WTC11 (cell line): Measurements from ENCODE around the gene FBXO24.
A peak's percentile ranks its signal among the peaks of the same experiment; 100 is the strongest.

ENCODE experiments used
- ETV6 ChIP-seq: sonication (generic); formaldehyde crosslinking; IDR thresholded peaks from 2 replicates; pipeline ENCODE4 v1.8.1; 2022; ENCODE audit warnings: mild to moderate bottlenecking, missing genetic modification reagents
- NR1H2 ChIP-seq: sonication (generic); formaldehyde crosslinking; IDR thresholded peaks from 2 replicates; pipeline ENCODE4 v1.9.0; 2021; ENCODE audit warnings: mild to moderate bottlenecking, moderate library complexity, missing genetic modification reagents
- TF ChIP-seq, protein P1 (sequence below): sonication (generic); formaldehyde crosslinking; IDR thresholded peaks from 2 replicates; pipeline ENCODE4 v1.8.0; 2022; ENCODE audit warnings: mild to moderate bottlenecking, missing genetic modification reagents
- TF ChIP-seq, protein P2 (sequence below): fragments of 200-600 bp; IDR thresholded peaks from 2 replicates; pipeline ENCODE4 v1.8.0; 2022; ENCODE audit warnings: antibody characterized with exemption
- TF ChIP-seq, protein P3 (sequence below): fragments of 250-450 bp; sonication (Bioruptor Pico); IDR thresholded peaks from 2 replicates; pipeline ENCODE4 v2.1.2; 2022; ENCODE audit warnings: mild to moderate bottlenecking, moderate library complexity
- TF ChIP-seq, protein P4 (sequence below): sonication (generic); formaldehyde crosslinking; IDR thresholded peaks from 2 replicates; pipeline ENCODE4 v1.8.1; 2022; ENCODE audit warnings: missing genetic modification reagents, borderline replicate concordance

DNA sequence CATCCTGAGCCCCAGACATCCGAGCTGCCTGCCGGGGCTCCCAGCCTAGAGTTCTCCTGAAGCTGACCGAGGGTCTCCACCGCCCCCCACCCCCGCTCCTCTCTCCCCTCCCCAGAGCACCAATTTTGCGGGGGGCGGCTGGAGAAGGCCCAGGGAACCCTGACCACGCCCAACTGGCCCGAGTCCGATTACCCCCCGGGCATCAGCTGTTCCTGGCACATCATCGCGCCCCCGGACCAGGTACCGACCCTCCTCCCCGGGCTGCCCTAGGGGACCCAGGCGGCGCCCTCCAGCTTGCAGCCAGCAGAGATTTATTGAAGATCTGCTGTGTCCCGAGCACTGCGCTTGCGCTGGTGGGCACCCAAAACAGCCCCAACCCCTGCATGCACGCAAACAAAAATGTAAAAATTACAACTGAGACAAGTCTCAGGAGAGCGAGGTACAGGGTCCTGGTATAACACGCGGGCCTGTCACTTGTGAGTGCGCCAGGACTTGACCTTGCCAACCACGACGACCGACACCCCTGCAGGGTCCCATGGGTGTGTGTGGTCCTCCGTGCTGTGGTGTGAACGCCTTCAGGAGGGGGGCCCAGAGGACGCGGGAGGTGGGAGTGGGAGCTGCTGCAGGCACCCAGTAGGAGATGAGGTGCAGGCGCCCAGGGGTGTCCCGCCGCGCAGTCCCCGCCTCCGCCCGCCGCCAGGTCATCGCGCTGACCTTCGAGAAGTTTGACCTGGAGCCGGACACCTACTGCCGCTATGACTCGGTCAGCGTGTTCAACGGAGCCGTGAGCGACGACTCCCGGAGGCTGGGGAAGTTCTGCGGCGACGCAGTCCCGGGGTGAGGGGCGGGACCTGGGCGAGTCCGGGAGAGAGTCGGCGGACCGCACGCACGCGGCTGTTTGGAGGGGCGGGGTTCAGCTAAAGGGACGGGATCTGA is 19.1 kb downstream of the FBXO24 start:
- TF ChIP-seq ETV6 (no peak), NR1H2 (CRISPR knock-in tag) (no peak)
- TF ChIP-seq, protein P1, sequence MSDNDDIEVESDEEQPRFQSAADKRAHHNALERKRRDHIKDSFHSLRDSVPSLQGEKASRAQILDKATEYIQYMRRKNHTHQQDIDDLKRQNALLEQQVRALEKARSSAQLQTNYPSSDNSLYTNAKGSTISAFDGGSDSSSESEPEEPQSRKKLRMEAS (CRISPR knock-in tag) = peak; percentile 70
- TF ChIP-seq, protein P2, sequence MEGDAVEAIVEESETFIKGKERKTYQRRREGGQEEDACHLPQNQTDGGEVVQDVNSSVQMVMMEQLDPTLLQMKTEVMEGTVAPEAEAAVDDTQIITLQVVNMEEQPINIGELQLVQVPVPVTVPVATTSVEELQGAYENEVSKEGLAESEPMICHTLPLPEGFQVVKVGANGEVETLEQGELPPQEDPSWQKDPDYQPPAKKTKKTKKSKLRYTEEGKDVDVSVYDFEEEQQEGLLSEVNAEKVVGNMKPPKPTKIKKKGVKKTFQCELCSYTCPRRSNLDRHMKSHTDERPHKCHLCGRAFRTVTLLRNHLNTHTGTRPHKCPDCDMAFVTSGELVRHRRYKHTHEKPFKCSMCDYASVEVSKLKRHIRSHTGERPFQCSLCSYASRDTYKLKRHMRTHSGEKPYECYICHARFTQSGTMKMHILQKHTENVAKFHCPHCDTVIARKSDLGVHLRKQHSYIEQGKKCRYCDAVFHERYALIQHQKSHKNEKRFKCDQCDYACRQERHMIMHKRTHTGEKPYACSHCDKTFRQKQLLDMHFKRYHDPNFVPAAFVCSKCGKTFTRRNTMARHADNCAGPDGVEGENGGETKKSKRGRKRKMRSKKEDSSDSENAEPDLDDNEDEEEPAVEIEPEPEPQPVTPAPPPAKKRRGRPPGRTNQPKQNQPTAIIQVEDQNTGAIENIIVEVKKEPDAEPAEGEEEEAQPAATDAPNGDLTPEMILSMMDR = no peak
- TF ChIP-seq, protein P3, sequence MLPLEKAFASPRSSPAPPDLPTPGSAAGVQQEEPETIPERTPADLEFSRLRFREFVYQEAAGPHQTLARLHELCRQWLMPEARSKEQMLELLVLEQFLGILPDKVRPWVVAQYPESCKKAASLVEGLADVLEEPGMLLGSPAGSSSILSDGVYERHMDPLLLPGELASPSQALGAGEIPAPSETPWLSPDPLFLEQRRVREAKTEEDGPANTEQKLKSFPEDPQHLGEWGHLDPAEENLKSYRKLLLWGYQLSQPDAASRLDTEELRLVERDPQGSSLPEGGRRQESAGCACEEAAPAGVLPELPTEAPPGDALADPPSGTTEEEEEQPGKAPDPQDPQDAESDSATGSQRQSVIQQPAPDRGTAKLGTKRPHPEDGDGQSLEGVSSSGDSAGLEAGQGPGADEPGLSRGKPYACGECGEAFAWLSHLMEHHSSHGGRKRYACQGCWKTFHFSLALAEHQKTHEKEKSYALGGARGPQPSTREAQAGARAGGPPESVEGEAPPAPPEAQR (CRISPR knock-in tag) = no peak
- TF ChIP-seq, protein P4, sequence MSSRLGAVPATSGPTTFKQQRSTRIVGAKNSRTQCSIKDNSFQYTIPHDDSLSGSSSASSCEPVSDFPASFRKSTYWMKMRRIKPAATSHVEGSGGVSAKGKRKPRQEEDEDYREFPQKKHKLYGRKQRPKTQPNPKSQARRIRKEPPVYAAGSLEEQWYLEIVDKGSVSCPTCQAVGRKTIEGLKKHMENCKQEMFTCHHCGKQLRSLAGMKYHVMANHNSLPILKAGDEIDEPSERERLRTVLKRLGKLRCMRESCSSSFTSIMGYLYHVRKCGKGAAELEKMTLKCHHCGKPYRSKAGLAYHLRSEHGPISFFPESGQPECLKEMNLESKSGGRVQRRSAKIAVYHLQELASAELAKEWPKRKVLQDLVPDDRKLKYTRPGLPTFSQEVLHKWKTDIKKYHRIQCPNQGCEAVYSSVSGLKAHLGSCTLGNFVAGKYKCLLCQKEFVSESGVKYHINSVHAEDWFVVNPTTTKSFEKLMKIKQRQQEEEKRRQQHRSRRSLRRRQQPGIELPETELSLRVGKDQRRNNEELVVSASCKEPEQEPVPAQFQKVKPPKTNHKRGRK = no peak
